Large intestine (tissue), 3 donors: ENCODE results near the gene LRP3. TPM values are rescaled to one million over a fixed set of nuclear protein-coding genes. Genes with fewer than 3 reads are reported as not detected.

ENCODE experiments used
- DNase-seq, 2 donors: peaks; one replicate each; pipeline versions ENCODE4 v3.0.0 to v3.0.0-alpha.2; 2013
- H3K27ac ChIP-seq: one replicate; pipeline ENCODE4 v1.5.1; 2013; ENCODE audit warnings: low read length
- H3K27me3 ChIP-seq: 2 replicates; pipeline ENCODE4 v1.6.1; 2013; ENCODE audit warnings: low read length; ENCODE audit not compliant: control insufficient read depth, insufficient read depth
- H3K36me3 ChIP-seq: 2 replicates; pipeline ENCODE4 v1.6.1; 2013; ENCODE audit warnings: low read length; ENCODE audit not compliant: control insufficient read depth, insufficient read depth
- H3K4me1 ChIP-seq: one replicate; pipeline ENCODE4 v1.6.1; 2013; ENCODE audit warnings: low read length; ENCODE audit not compliant: control insufficient read depth, insufficient read depth
- H3K4me3 ChIP-seq: one replicate; pipeline ENCODE4 v1.5.1; 2013; ENCODE audit warnings: low read length
- H3K9me3 ChIP-seq: one replicate; pipeline ENCODE4 v1.6.1; 2013; ENCODE audit warnings: mild to moderate bottlenecking, low read depth, low read length, moderate library complexity; ENCODE audit not compliant: control insufficient read depth
- WGBS: methylation state at CpG from one replicate; pipeline ENCODE4 v1.1.5; 2013; ENCODE audit warnings: low lambda C conversion rate; ENCODE audit not compliant: insufficient coverage; 5-methylcytosine and 5-hydroxymethylcytosine counted together
- polyA plus RNA-seq: library from polyadenylated mRNA; unstranded; fragments of 120-200 nt; gene quantifications from one replicate; pipeline ENCODE4 v1.2.1, GENCODE V29; 2013

Gene LRP3
- polyA plus RNA-seq, 1 donor, result 37.8 TPM

DNA sequence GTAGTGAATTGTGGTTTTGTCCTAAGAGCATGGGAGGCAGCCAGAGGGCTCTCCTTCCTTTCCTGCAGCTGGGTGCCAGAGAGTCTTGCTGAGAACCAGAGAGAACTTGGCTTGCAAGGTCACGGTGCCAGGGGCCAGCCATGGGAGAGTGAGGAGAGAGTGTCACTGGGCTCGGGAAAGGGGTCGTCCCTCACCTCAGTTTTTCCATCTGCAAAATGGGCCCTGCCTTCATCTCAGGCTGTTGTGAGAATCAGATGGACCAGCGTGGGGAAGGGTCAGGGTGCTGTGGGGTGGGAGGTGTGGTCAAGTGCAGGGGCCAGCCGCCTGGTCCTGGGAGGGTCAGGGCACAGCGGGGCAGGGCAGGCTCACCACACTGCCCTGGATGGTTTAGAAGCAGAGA lies 7.3 kb downstream of the LRP3 start:
- H3K4me3 ChIP-seq, result no peak overlapping the region
- H3K36me3 ChIP-seq, result peaks cover 70% of the 10 kb centered on the region
- H3K27me3 ChIP-seq, result no peaks in the 10 kb centered on the region
- peaks cover 11% of the 10 kb centered on the region for H3K4me1 ChIP-seq
- H3K9me3 ChIP-seq, result peaks cover 3% of the 10 kb centered on the region
- no peak for DNase-seq
- H3K27ac ChIP-seq, result no peak overlapping the region
- 100% methylated on average over 1 of the region's 6 CpGs for WGBS

DNA sequence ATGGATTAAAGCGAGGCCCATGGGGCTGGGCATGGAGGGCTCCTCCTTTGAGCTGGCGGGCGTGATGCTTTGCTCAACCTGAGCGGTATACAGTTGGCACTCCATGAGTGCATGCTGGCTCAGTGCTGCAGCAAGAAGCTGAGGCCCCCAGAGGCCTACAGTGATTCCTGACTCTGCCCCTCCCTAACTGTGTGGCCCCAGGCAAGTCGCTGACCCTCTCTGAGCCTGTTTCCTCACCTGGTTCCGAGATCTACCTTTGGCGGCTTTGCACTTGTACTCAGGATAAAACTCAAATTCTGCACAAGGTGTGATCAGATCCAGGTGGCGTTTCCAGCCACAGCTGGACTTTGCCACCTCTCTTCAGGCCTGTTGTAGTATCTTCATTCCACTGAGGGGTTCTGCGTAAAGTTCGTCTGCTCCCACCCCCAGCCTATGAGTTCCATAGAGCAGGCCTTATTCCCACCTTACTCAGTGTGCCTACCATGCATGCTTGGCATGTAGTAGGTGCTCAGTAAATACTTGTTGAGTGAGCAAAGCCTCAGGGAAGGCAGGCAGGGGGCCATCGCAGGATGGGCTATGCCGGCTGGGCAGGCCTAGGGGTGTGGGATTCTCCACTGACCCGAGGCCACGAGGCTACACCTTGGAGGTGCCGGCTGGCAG lies 7.9 kb downstream of the LRP3 start:
- DNase-seq, result no peak
- Histone ChIP-seq H3K27me3 (no peaks in the 10 kb centered on the region), H3K27ac (no peak overlapping the region), H3K9me3 (peaks cover 3% of the 10 kb centered on the region), H3K4me3 (no peak overlapping the region), H3K36me3 (peaks cover 67% of the 10 kb centered on the region), H3K4me1 (peaks cover 11% of the 10 kb centered on the region)
- no CpG with 5 or more reads among the region's 15 CpGs for WGBS

DNA sequence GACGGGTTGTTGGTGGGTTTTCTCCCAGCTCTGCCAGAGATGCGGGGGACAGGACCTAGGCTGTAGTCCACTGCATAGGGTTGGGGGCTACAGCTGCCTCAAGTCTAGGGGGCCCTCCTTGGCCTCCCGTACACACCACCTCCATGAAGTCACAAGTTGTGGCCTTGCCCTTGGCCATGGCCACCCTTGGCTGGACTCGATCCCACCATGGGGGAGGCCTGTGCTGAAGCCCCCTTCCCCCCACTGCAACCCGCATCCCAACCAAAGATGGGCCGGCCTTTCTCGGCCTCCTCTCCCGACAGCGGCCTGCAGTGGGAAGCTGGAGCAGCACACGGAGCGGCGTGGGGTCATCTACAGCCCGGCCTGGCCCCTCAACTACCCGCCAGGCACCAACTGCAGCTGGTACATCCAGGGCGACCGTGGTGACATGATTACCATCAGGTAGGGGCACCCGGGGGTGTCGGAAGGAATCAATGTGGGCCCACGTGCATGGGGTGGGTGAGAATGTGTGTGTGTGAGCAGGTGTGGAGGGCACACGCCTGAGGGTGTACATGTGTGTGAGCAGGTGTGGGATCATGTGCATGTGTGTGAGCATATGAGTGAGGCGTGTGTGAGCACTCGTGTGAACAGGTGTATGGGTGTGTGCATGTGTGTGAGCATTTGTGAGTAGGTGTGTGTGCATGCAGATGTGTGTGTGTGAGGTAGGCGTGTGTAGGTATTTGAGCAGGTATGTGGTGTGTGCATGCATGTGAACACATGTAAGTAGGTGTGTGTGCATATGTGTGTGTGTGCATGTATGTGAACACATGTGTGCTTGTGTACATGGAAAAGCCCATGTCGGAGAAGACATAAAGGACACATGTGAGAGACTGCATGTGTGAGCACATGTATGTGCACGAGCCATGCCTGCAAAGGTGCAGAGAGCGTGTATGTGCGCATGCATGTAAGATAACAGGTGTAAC lies 8.7 kb downstream of the LRP3 start:
- 80% methylated on average over 1 of the region's 27 CpGs for WGBS
- no peaks in the 10 kb centered on the region for H3K27me3 ChIP-seq
- H3K27ac ChIP-seq, result no peak overlapping the region
- no peak for DNase-seq
- no peak overlapping the region for H3K4me3 ChIP-seq
- H3K36me3 ChIP-seq, result peaks cover 69% of the 10 kb centered on the region
- H3K9me3 ChIP-seq, result peaks cover 3% of the 10 kb centered on the region
- H3K4me1 ChIP-seq, result peaks cover 5% of the 10 kb centered on the region

DNA sequence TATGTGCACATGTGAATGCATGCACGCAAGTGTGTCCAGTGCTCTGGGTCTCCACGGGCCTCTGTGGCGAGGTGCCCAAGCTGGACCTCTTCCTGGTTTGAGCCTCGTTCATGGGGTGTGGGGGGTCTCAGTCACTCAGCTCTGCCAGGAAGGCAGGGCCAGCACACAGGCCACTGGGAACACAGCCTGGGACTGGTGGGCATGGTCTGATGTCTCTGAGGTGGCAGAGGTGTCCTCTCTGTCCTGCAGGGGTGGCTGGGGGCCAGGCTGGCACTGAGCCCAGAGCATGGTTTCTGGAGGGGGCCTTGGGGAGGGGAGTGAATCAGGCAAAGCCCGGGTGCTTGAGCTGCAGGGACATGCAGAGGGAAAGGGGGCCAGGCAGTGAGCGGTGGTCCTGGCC lies 9.4 kb downstream of the LRP3 start:
- H3K36me3 ChIP-seq, result peaks cover 65% of the 10 kb centered on the region
- H3K9me3 ChIP-seq, result peaks cover 3% of the 10 kb centered on the region
- H3K4me1 ChIP-seq, result peaks cover 4% of the 10 kb centered on the region
- no peak for DNase-seq
- H3K27ac ChIP-seq, result no peak overlapping the region
- no CpG with 5 or more reads among the region's 6 CpGs for WGBS
- no peaks in the 10 kb centered on the region for H3K27me3 ChIP-seq
- H3K4me3 ChIP-seq, result no peak overlapping the region

DNA sequence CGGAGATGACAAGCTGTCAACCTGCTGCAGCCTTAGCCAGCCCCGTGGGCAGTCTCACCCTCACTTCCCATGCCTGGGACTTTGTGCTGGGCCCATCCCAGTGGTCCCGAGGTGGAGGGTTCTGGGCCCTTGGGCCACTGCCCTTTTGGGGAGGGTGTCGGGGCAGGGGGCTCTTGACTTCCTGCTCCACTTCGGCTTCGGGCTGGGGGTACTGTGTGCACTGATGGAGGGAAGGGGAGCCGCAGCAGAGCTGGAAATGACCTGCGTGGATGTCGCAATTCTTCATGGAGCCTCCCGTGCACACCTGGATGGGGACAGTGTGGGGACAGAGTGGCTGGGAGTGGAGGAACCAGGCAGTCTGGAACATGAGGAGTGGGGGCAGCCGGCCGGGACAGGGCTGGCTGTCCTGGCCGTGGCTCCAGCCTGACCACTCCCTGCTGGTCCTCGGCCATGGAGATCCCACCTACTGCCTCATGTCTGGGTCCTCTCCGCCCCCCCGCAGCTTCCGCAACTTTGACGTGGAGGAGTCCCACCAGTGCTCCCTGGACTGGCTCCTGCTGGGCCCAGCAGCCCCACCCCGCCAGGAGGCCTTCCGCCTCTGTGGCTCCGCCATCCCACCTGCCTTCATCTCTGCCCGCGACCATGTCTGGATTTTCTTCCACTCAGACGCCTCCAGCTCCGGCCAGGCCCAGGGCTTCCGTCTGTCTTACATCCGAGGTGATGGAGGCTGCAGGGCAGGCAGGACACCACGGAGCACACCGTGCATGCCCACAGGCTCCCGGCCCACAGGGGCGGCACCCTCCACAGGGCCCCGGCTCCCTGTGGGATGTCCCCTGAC lies 10.2 kb downstream of the LRP3 start:
- Histone ChIP-seq H3K27ac (no peak overlapping the region), H3K27me3 (no peaks in the 10 kb centered on the region), H3K36me3 (peaks cover 59% of the 10 kb centered on the region), H3K9me3 (peaks cover 3% of the 10 kb centered on the region), H3K4me1 (peaks cover 4% of the 10 kb centered on the region), H3K4me3 (no peak overlapping the region)
- DNase-seq, result no peak
- no CpG with 5 or more reads among the region's 32 CpGs for WGBS

DNA sequence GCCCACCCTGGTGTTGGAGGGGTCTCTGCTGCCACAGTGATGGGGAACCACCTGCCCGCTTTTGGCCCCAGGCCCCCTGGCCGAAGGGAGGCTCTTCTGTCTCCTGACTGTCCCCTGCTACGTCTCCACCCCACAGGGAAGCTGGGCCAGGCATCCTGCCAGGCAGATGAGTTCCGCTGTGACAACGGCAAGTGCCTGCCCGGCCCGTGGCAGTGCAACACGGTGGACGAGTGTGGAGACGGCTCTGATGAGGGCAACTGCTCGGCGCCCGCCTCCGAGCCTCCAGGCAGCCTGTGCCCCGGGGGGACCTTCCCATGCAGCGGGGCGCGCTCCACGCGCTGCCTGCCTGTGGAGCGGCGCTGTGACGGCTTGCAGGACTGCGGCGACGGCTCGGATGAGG lies 11.0 kb downstream of the LRP3 start:
- H3K27ac ChIP-seq, result no peak overlapping the region
- H3K4me3 ChIP-seq, result no peak overlapping the region
- peaks cover 3% of the 10 kb centered on the region for H3K9me3 ChIP-seq
- H3K4me1 ChIP-seq, result no peaks in the 10 kb centered on the region
- DNase-seq, result no peak
- WGBS, result no CpG with 5 or more reads among the region's 27 CpGs
- peaks cover 58% of the 10 kb centered on the region for H3K36me3 ChIP-seq
- H3K27me3 ChIP-seq, result no peaks in the 10 kb centered on the region

DNA sequence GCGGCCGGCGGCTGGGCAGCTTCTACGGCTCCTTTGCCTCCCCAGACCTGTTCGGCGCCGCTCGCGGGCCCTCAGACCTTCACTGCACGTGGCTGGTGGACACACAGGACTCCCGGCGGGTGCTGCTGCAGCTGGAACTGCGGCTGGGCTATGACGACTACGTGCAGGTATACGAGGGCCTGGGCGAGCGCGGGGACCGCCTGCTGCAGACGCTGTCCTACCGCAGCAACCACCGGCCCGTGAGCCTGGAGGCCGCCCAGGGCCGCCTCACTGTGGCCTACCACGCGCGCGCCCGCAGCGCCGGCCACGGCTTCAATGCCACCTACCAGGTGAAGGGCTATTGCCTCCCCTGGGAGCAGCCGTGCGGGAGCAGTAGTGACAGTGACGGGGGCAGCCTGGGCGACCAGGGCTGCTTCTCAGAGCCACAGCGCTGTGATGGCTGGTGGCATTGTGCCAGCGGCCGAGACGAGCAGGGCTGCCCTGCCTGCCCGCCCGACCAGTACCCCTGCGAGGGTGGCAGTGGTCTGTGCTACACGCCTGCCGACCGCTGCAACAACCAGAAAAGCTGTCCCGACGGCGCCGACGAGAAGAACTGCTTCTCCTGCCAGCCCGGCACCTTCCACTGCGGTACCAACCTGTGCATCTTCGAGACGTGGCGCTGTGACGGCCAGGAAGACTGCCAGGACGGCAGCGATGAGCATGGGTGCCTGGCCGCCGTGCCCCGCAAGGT lies 11.6 kb downstream of the LRP3 start:
- no CpG with 5 or more reads among the region's 64 CpGs for WGBS
- Histone ChIP-seq H3K36me3 (peaks cover 54% of the 10 kb centered on the region), H3K4me3 (no peak overlapping the region), H3K4me1 (no peaks in the 10 kb centered on the region), H3K27me3 (no peaks in the 10 kb centered on the region), H3K9me3 (peaks cover 3% of the 10 kb centered on the region), H3K27ac (no peak overlapping the region)
- DNase-seq, result no peak

DNA sequence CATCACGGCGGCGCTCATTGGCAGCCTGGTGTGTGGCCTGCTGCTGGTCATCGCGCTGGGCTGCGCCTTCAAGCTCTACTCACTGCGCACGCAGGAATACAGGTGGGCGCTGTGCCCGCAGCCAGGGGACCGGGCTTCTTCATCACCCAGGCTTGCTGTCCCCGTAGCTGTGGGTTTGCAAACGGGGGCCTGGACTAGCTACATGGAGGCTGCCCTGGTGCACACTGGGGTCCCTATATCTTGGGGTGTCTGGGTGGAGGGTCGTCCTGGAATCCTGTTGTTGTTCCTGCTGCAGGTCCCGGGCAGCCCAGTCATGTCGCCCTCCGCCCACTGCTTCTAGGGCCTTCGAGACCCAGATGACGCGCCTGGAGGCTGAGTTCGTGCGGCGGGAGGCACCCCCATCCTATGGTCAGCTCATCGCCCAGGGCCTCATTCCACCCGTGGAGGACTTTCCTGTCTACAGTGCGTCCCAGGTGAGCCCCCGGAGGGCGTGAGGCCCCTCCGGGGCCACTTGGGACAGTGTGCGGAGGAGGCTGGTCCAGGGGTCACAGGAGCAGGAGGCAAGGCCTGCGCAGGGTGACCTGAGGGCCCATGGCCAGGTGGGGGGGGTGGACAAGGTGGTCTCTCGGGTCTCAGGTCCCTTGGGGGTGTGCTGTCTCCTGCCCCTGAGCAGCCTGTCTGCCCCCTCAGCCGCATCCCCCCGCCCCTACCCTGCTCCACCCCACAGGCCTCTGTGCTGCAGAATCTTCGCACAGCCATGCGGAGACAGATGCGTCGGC lies 12.3 kb downstream of the LRP3 start:
- H3K36me3 ChIP-seq, result peaks cover 50% of the 10 kb centered on the region
- H3K27me3 ChIP-seq, result no peaks in the 10 kb centered on the region
- no peak overlapping the region for H3K4me3 ChIP-seq
- H3K9me3 ChIP-seq, result peaks cover 3% of the 10 kb centered on the region
- no peak for DNase-seq
- no peak overlapping the region for H3K27ac ChIP-seq
- WGBS, result 100% methylated on average over 2 of the region's 38 CpGs
- no peaks in the 10 kb centered on the region for H3K4me1 ChIP-seq

DNA sequence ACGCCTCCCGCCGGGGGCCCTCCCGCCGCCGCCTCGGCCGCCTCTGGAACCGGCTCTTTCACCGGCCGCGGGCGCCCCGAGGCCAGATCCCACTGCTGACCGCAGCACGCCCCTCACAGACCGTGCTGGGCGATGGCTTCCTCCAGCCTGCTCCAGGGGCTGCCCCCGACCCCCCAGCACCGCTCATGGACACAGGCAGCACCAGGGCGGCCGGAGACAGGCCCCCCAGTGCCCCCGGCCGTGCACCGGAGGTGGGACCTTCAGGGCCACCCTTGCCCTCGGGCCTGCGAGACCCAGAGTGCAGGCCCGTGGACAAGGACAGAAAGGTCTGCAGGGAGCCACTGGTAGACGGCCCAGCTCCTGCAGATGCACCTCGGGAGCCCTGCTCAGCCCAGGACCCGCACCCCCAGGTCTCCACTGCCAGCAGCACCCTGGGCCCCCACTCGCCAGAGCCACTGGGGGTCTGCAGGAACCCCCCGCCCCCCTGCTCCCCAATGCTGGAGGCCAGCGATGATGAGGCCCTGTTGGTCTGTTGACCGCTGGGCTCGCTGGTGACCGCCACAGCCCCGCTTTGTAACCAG lies 13.0 kb downstream of the LRP3 start:
- Histone ChIP-seq H3K27ac (no peak overlapping the region), H3K36me3 (peaks cover 47% of the 10 kb centered on the region), H3K27me3 (no peaks in the 10 kb centered on the region), H3K4me3 (no peak overlapping the region), H3K9me3 (peaks cover 3% of the 10 kb centered on the region), H3K4me1 (no peaks in the 10 kb centered on the region)
- DNase-seq, result no peak
- no CpG with 5 or more reads among the region's 38 CpGs for WGBS
